Measurements from ENCODE around the gene BET1L. TPM values are rescaled to one million over a fixed set of nuclear protein-coding genes. Genes with fewer than 3 reads are reported as not detected.

The BET1L gene
- total RNA-seq, 1 experiment from 2014 or later: 14.4 TPM

- no peak overlapping the region for H3K4me3 ChIP-seq (ENCODE audit: low read length)
- no peaks in the 10 kb centered on the region for H3K9me3 ChIP-seq (ENCODE audit: low read length)
- no peak for DNase-seq
- no peak overlapping the region for H2AFZ ChIP-seq (ENCODE audit: low read length)
- no peak for ATAC-seq
- intact Hi-C loops (cut with micrococcal nuclease): no loop called here
- no peaks in the 10 kb centered on the region for H4K20me1 ChIP-seq (ENCODE audit: low read length)
- H3K27ac ChIP-seq (ENCODE audit: low read length): no peak overlapping the region
- H3K4me2 ChIP-seq (ENCODE audit: low read length): no peak overlapping the region
- ChIA-PET POLR2A (ENCODE audit: unreplicated experiment) (no interaction called here), CTCF (interaction anchor here (0.6 to 1.0 kb wide), 4 partner anchors 10 to 112 kb away, joined by 3 to 4 read pairs (median 3); partner anchors contain the start of gene IFITM2)
- no peaks in the 10 kb centered on the region for H3K79me2 ChIP-seq (ENCODE audit: low read length)
- no peak for TF ChIP-seq EZH2 (IDR thresholded peaks at IDR 0.05; ENCODE audit: low read length, unreplicated experiment)
- H3K9me2 ChIP-seq (replicated peaks; ENCODE audit: low read length): no peaks in the 10 kb centered on the region
- H3K9ac ChIP-seq (ENCODE audit: low read length): no peak overlapping the region
- no peaks in the 10 kb centered on the region for H3K27me3 ChIP-seq (ENCODE audit: low read length)
- H3F3A ChIP-seq (ENCODE audit: low read length, unreplicated experiment): no peaks in the 10 kb centered on the region
- no peaks in the 10 kb centered on the region for H3K4me1 ChIP-seq (ENCODE audit: insufficient read depth, low read length)
- no TSS peak for BruUV-seq (replicated peaks)
- peaks cover 50% of the 10 kb centered on the region for H3K36me3 ChIP-seq (ENCODE audit: low read depth, low read length)
Observed at GRCh38 chr11:250274-250673, 43.1 kb upstream of the BET1L start.

DNA sequence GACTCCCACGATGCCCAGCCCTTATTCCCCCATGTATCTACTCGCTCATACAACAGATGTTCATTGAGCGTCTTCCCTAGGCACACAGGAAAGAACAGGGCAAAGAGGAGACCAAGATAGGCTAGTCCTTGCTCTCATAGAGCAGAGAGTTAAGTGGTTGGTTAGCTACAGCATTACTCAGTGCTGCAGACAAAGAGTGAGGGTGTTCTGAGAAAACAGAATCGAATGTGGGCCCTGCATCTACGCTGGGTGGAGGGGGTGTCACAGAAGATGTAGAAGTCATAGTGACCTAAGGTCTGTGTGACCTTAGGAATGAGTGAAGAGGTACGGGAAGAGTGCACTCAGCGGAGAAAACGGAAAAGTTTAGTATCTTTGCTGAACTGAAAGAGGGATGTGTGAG is 41.9 kb upstream of the BET1L start:
- TF ChIP-seq EZH2phosphoT487 (IDR thresholded peaks at IDR 0.05; ENCODE audit: borderline replicate concordance, low read length) (no peak), EZH2 (IDR thresholded peaks at IDR 0.05; ENCODE audit: low read length, unreplicated experiment) (no peak), CTCF (conservative IDR thresholded peaks at IDR 0.05; ENCODE audit: low read depth, low read length) (no peak)
- Histone ChIP-seq H3K4me1 (ENCODE audit: insufficient read depth, low read length) (no peaks in the 10 kb centered on the region), H3K4me3 (ENCODE audit: low read length) (no peak overlapping the region), H3K79me2 (ENCODE audit: low read length) (peaks cover 4% of the 10 kb centered on the region; the same call in 1 of the 2 replicates), H3F3A (ENCODE audit: low read length, unreplicated experiment) (no peaks in the 10 kb centered on the region), H3K4me2 (ENCODE audit: low read length) (no peak overlapping the region), H3K9me2 (replicated peaks; ENCODE audit: low read length) (no peaks in the 10 kb centered on the region), H3K27ac (ENCODE audit: low read length) (no peak overlapping the region), H2AFZ (ENCODE audit: low read length) (no peak overlapping the region), H3K27me3 (ENCODE audit: low read length) (no peaks in the 10 kb centered on the region), H3K36me3 (ENCODE audit: low read depth, low read length) (peaks cover 60% of the 10 kb centered on the region), H3K9me3 (ENCODE audit: low read length) (no peaks in the 10 kb centered on the region), H3K9ac (ENCODE audit: low read length) (no peak overlapping the region), H4K20me1 (ENCODE audit: low read length) (no peaks in the 10 kb centered on the region)
- ATAC-seq (no peak), DNase-seq (no peak)
- intact Hi-C loops (cut with micrococcal nuclease): no loop called here
- BruUV-seq (replicated peaks): no TSS peak
- CTCF ChIA-PET: no interaction called here
- POLR2A ChIA-PET (ENCODE audit: unreplicated experiment): no interaction called here

DNA sequence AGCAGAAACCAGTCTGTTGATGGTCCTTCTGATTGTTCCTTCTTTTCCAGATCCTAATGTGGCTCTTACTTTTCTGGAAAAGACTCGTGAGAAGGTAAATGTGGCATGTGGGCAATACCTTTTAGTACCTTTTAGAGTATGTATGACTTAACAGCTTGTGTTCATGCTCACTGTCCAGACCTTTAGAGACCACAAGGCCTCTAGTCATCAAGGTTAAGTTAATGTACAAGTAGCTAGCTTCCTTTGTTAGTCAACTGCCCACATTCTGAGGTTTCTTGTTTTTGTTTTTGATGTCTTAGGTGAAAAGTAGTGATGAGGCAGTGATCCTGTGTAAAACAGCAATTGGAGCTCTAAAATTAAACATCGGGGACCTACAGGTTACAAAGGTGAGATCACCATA is 37.2 kb upstream of the BET1L start:
- BruUV-seq (replicated peaks): no TSS peak
- DNase-seq: no peak

More for the DNA sequence above, 37.2 kb upstream of the BET1L start:
- CTCF ChIA-PET: no interaction called here
- Histone ChIP-seq H3K9me2 (replicated peaks; ENCODE audit: low read length) (no peaks in the 10 kb centered on the region), H3F3A (ENCODE audit: low read length, unreplicated experiment) (no peaks in the 10 kb centered on the region), H3K9me3 (ENCODE audit: low read length) (no peaks in the 10 kb centered on the region), H2AFZ (ENCODE audit: low read length) (no peak overlapping the region), H3K9ac (ENCODE audit: low read length) (no peak overlapping the region), H3K27me3 (ENCODE audit: low read length) (no peaks in the 10 kb centered on the region), H3K4me3 (ENCODE audit: low read length) (no peak overlapping the region), H3K4me1 (ENCODE audit: insufficient read depth, low read length) (no peaks in the 10 kb centered on the region), H4K20me1 (ENCODE audit: low read length) (0 out of 2 replicates have a peak, but pooled peaks cover 8% of the 10 kb centered on the region), H3K4me2 (ENCODE audit: low read length) (no peak overlapping the region), H3K27ac (ENCODE audit: low read length) (no peak overlapping the region), H3K79me2 (ENCODE audit: low read length) (peaks cover 43% of the 10 kb centered on the region), H3K36me3 (ENCODE audit: low read depth, low read length) (peaks cover 54% of the 10 kb centered on the region)
- no peak for ATAC-seq
- POLR2A ChIA-PET (ENCODE audit: unreplicated experiment): no interaction called here
- intact Hi-C loops (cut with micrococcal nuclease): no loop called here
- TF ChIP-seq EZH2 (IDR thresholded peaks at IDR 0.05; ENCODE audit: low read length, unreplicated experiment): no peak
- no peak for TF ChIP-seq EZH2phosphoT487 (IDR thresholded peaks at IDR 0.05; ENCODE audit: borderline replicate concordance, low read length)
- TF ChIP-seq CTCF (conservative IDR thresholded peaks at IDR 0.05; ENCODE audit: low read depth, low read length): no peak

Data from PC-3 (cell line).